Tibial artery (tissue), 4 donors: ENCODE measurements around the gene SDCCAG8.

ENCODE experiments used
- DNase-seq, 2 donors: peaks; one replicate each; pipeline ENCODE4 v3.0.0-alpha.2; 2019
- H3K27ac ChIP-seq, 2 donors: fragments of 200-600 bp; sonication (generic) in 1 of 2; 1 replicate in 1 of 2; 2 replicates in 1 of 2; pipeline ENCODE4 v1.5.1; 2018 to 2019; ENCODE audit warnings: mild to moderate bottlenecking in 1 of 2
- H3K27me3 ChIP-seq, 2 donors: fragments of 200-600 bp; sonication (generic) in 1 of 2; one replicate each; pipeline versions ENCODE4 v1.5.1 to v1.6.0; 2016 to 2019
- H3K36me3 ChIP-seq, 3 donors: fragments of 200-600 bp; sonication (generic) in 2 of 3; one replicate each; pipeline ENCODE4 v1.5.1; 2016 to 2019; ENCODE audit warnings: mild to moderate bottlenecking in 2 of 3
- H3K4me1 ChIP-seq, 4 donors: fragments of 200-600 bp; sonication (generic) in 2 of 4; 1 replicate in 3 of 4; 2 replicates in 1 of 4; pipeline ENCODE4 v1.5.1; 2016 to 2019
- H3K4me3 ChIP-seq, 2 donors: fragments of 200-600 bp; sonication (generic) in 1 of 2; 1 replicate in 1 of 2; 2 replicates in 1 of 2; pipeline ENCODE4 v1.5.1; 2018 to 2019; ENCODE audit warnings: mild to moderate bottlenecking in 2 of 2
- H3K9me3 ChIP-seq, 3 donors: fragments of 200-600 bp; sonication (generic) in 1 of 3; one replicate each; pipeline ENCODE4 v1.5.1; 2016 to 2019
- intact Hi-C: fragments of 100-400 bp; cut with DNase I; formaldehyde crosslinking; loops from one replicate; pipeline ENCODE4 v1.15.0; 2023; ENCODE audit warnings: low total_unique reads
- TF ChIP-seq, protein P1 (sequence below), 2 experiments: fragments of 200-600 bp in 1 of 2; fragments of 450-650 bp in 1 of 2; IDR thresholded peaks; one replicate each; pipeline ENCODE4 v1.5.1; 2017 to 2019; ENCODE audit warnings: antibody characterized with exemption in 2 of 2, mild to moderate bottlenecking in 1 of 2, moderate library complexity in 1 of 2

SDCCAG8 gene

DNA sequence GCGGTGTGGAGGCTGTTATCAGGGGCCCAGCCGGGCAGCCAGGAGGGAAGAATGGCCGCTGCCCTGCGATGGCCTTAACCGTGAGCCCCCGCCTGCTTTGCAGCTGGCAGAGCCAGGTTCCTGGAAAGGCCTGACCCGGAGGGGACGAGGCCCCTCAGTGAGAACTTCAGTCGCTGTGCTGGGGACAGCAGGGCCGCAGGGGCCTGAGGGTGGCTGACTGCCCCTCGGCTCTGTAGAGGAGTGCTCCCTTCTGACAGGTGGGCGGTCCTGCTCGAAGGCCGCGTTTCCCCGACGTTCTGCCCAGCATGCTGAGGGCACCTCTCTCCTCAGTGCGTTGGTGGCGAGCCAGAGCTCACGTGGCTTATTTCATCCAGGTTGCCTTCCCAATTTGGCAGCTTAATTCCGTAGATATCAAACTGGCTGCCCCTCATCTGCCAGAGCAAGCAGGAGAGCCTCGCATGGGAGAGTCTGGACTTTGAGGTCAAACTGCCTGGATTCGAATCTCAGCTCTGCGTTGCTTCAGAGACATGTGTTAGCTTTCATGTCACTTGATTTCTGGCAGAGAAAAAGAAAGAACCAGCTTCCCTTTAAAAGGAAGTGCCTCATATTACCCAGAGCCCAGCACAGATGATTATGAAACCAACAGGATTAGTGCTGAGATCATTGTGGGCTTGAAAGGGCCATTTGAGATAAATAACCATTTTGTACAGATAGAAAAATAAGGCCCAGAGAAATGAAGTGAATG, 239.8 kb downstream of the SDCCAG8 start:
- TF ChIP-seq, protein P1, sequence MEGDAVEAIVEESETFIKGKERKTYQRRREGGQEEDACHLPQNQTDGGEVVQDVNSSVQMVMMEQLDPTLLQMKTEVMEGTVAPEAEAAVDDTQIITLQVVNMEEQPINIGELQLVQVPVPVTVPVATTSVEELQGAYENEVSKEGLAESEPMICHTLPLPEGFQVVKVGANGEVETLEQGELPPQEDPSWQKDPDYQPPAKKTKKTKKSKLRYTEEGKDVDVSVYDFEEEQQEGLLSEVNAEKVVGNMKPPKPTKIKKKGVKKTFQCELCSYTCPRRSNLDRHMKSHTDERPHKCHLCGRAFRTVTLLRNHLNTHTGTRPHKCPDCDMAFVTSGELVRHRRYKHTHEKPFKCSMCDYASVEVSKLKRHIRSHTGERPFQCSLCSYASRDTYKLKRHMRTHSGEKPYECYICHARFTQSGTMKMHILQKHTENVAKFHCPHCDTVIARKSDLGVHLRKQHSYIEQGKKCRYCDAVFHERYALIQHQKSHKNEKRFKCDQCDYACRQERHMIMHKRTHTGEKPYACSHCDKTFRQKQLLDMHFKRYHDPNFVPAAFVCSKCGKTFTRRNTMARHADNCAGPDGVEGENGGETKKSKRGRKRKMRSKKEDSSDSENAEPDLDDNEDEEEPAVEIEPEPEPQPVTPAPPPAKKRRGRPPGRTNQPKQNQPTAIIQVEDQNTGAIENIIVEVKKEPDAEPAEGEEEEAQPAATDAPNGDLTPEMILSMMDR (IDR thresholded peaks at IDR 0.05) = no peak
- peak overlapping the region; percentile 41 to 49 for H3K27ac ChIP-seq
- peaks cover 0 to 9% (median 3%) of the 10 kb centered on the region in 4 donors for H3K4me1 ChIP-seq
- intact Hi-C loops = no loop called here
- no peaks in the 10 kb centered on the region for H3K27me3 ChIP-seq
- no peak for DNase-seq
- H3K4me3 ChIP-seq = no peak overlapping the region
- no peaks in the 10 kb centered on the region for H3K9me3 ChIP-seq
- peaks cover 0 to 33% (median 0%) of the 10 kb centered on the region in 3 donors for H3K36me3 ChIP-seq

DNA sequence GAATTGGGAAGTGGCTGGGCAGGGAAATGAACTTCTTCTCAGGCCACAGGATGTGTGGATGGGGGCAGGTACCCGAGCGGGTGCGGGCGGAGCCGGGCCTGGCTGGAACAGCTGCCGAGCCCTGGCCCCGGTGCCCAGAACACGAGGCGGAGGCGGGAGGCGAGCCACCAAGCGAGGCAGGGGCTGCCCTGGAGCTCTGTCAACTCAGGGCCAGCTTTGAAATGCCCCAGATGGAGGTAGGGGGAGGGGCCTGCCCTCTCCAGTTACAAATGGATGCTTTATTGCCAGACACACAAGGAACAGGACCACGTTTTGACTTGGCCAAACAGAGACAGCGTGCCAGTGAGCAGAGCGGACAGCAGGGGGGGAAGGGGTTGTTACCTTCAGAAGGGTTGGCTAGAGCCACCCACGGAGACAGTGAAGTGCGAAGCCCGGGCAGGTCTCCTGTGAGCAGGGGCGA, 240.4 kb downstream of the SDCCAG8 start:
- H3K9me3 ChIP-seq = no peaks in the 10 kb centered on the region
- H3K4me3 ChIP-seq = no peak overlapping the region
- H3K27me3 ChIP-seq = no peaks in the 10 kb centered on the region
- H3K4me1 ChIP-seq = peaks cover 0 to 6% (median 2%) of the 10 kb centered on the region in 4 donors
- intact Hi-C loops = no loop called here
- H3K27ac ChIP-seq = peak overlapping the region; percentile 41 to 49
- peaks cover 0 to 32% (median 0%) of the 10 kb centered on the region in 3 donors for H3K36me3 ChIP-seq
- peak in 1 of 2 donors; percentile 74 for DNase-seq
- TF ChIP-seq, protein P1 (IDR thresholded peaks at IDR 0.05) = no peak

DNA sequence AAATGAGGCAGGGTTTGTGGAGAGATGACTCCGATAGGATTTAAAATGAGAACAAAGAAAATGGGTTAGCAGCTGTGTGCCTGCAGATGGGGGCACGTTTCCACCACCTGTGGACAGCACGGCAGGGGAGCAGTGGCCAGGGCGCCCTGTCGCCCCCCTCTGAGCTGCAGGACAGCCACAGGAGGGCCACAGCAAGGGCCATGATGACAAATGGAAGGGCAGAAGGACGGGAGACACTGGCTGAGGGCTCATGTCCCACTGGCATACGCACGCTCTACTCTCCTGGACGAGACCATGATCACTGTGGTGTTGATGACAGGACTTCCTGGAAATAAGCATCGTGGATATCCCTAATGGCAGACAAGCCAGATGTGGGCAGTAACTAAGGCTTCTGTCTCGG, 241.0 kb downstream of the SDCCAG8 start:
- TF ChIP-seq, protein P1 (IDR thresholded peaks at IDR 0.05) = no peak
- H3K27me3 ChIP-seq = no peaks in the 10 kb centered on the region
- intact Hi-C loops = no loop called here
- DNase-seq = no peak
- H3K27ac ChIP-seq = peak overlapping the region in 1 of 2 donors; percentile 49
- peaks cover 0 to 32% (median 0%) of the 10 kb centered on the region in 3 donors for H3K36me3 ChIP-seq
- H3K9me3 ChIP-seq = no peaks in the 10 kb centered on the region
- H3K4me1 ChIP-seq = peaks cover 0 to 6% (median 2%) of the 10 kb centered on the region in 4 donors
- no peak overlapping the region for H3K4me3 ChIP-seq

DNA sequence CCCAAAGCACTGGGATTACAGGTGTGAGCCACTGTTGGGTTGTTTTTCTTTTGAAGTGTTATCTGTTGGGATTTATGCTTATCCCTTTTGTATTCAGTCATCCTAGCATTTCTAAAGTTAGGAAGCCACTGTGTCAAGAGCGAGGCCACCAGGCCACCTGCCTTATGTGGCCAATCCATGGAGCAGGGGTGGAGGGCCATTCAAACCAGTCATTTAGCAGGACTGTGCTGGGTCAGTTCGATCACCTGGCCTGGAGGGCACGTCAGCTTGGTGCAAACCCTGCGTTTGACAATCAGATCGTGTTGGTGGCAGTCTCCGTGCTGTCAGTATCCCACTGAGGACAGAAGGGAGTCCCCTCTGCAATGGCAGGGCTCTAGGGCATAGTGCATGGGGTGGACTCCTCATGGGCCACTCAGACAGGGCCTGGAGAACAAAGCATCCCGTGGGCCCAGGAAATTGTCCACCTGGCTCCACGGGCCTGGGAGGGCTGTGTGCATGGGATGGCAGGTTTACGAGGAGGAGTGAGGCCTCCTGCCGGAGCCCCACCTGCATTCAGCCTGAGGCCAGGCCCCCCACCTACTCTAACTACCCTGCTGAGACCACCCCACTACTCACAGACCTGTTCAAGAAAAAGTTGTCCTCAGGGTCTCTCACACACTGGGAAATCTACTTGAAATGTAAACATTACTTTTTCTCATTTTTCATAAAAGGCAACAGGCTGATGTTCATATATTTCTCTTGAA, 242.3 kb downstream of the SDCCAG8 start:
- DNase-seq = no peak
- intact Hi-C loops = no loop called here
- Histone ChIP-seq H3K27ac (no peak overlapping the region), H3K4me1 (peaks cover 0 to 6% (median 2%) of the 10 kb centered on the region in 4 donors), H3K4me3 (no peak overlapping the region), H3K9me3 (no peaks in the 10 kb centered on the region), H3K36me3 (peaks cover 0 to 39% (median 7%) of the 10 kb centered on the region in 3 donors), H3K27me3 (no peaks in the 10 kb centered on the region)
- TF ChIP-seq, protein P1 (IDR thresholded peaks at IDR 0.05) = no peak

DNA sequence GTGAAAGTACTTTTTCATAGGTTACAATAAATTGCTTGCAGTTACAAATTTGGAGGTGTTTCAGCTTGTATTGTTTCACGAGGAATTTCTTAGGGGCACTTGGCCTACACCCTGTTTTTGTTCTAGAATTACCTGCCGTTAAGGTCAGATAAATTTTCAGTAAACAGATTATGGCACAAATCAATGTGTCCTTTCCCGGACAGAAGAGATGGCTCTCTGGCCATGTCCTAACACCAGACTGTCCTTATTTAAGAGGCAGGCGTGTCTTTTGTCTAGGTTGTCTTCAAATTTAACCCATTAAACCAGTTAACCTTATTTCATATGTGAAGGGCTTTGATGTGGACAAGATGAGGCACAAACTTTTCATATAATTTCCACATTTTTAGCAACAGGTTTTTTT, 243.4 kb downstream of the SDCCAG8 start:
- Histone ChIP-seq H3K27me3 (no peaks in the 10 kb centered on the region), H3K4me3 (no peak overlapping the region), H3K9me3 (no peaks in the 10 kb centered on the region), H3K4me1 (peaks cover 0 to 6% (median 2%) of the 10 kb centered on the region in 4 donors), H3K27ac (no peak overlapping the region), H3K36me3 (peaks cover 3 to 47% (median 18%) of the 10 kb centered on the region in 3 donors)
- TF ChIP-seq, protein P1 (IDR thresholded peaks at IDR 0.05) = no peak
- intact Hi-C loops = no loop called here
- no peak for DNase-seq
